CD14-positive monocyte (primary cell): ENCODE results near the gene SCP2. TPM values are rescaled to one million over a fixed set of nuclear protein-coding genes. Genes with fewer than 3 reads are reported as not detected.

Experiments
- DNase-seq, 3 donors: peaks; one replicate each; pipeline ENCODE4 v3.0.0-alpha.2; 2011 to 2022
- H2AFZ ChIP-seq: 2 replicates; pipeline ENCODE4 v1.6.0; 2012; ENCODE audit warnings: mild to moderate bottlenecking, low read depth, low read length, inconsistent platforms; ENCODE audit not compliant: insufficient read depth, poor library complexity, severe bottlenecking
- H3K27ac ChIP-seq, 2 donors: 1 replicate in 1 of 2; 2 replicates in 1 of 2; pipeline ENCODE4 v1.5.1; 2012 to 2013; ENCODE audit warnings: low read length in 2 of 2, control low read depth in 1 of 2, inconsistent platforms in 1 of 2, low read depth in 1 of 2, mild to moderate bottlenecking in 1 of 2
- H3K27me3 ChIP-seq, 2 donors: one replicate each; pipeline versions ENCODE4 v1.6.0 to v1.6.1; 2011 to 2013; ENCODE audit warnings: low read length in 2 of 2; ENCODE audit not compliant: control insufficient read depth in 2 of 2, insufficient read depth in 2 of 2
- H3K36me3 ChIP-seq, 2 donors: replicated peaks in 1 of 2; 1 replicate in 1 of 2; 2 replicates in 1 of 2; pipeline versions ENCODE4 v1.5.1 to v1.6.1; 2012 to 2013; ENCODE audit warnings: low read length in 2 of 2, control low read depth in 1 of 2, inconsistent platforms in 1 of 2, mild to moderate bottlenecking in 1 of 2; ENCODE audit not compliant: insufficient read depth in 2 of 2, control insufficient read depth in 1 of 2
- H3K4me1 ChIP-seq, 2 donors: 1 replicate in 1 of 2; 2 replicates in 1 of 2; pipeline versions ENCODE4 v1.5.1 to v1.6.1; 2012 to 2013; ENCODE audit warnings: low read length in 2 of 2, control low read depth in 1 of 2, inconsistent platforms in 1 of 2, mild to moderate bottlenecking in 1 of 2, moderate library complexity in 1 of 2; ENCODE audit not compliant: insufficient read depth in 2 of 2, control insufficient read depth in 1 of 2
- H3K4me2 ChIP-seq: replicated peaks from 2 replicates; pipeline ENCODE3; 2012; ENCODE audit warnings: low read length, moderate library complexity, mild to moderate bottlenecking; ENCODE audit not compliant: poor library complexity, severe bottlenecking; ENCODE audit errors: extremely low read depth
- H3K4me3 ChIP-seq, 3 experiments: fragments of 200-600 bp in 1 of 3; sonication (generic) in 1 of 3; replicated peaks in 1 of 3; 1 replicate in 2 of 3; 2 replicates in 1 of 3; pipeline ENCODE4 v1.5.1; 2011 to 2013; ENCODE audit warnings: low read length in 3 of 3, mild to moderate bottlenecking in 3 of 3, control low read depth in 2 of 3, low read depth in 2 of 3, inconsistent platforms in 1 of 3, moderate library complexity in 1 of 3
- H3K79me2 ChIP-seq: 2 replicates; pipeline ENCODE4 v1.6.0; 2012; ENCODE audit warnings: mild to moderate bottlenecking, control low read depth, inconsistent platforms, low read length, moderate library complexity; ENCODE audit not compliant: insufficient read depth
- H3K9ac ChIP-seq: 2 replicates; pipeline ENCODE4 v1.6.0; 2017; ENCODE audit warnings: low read length, mild to moderate bottlenecking; ENCODE audit not compliant: insufficient read depth, poor library complexity, severe bottlenecking
- H3K9me3 ChIP-seq, 2 donors: replicated peaks in 1 of 2; 1 replicate in 1 of 2; 2 replicates in 1 of 2; pipeline versions ENCODE4 v1.5.1 to v1.6.1; 2012 to 2013; ENCODE audit warnings: low read length in 2 of 2, control low read depth in 1 of 2; ENCODE audit not compliant: control insufficient read depth in 1 of 2, insufficient read depth in 1 of 2
- H4K20me1 ChIP-seq: 2 replicates; pipeline ENCODE4 v1.6.0; 2012; ENCODE audit warnings: mild to moderate bottlenecking, low read length, control low read depth, moderate library complexity; ENCODE audit not compliant: insufficient read depth
- H3K27ac Mint-ChIP-seq, 7 donors: one replicate each; pipeline ENCODE4 v1.8.0; 2020; ENCODE audit warnings: mild to moderate bottlenecking in 7 of 7, mixed read lengths in 7 of 7, moderate library complexity in 6 of 7, inconsistent platforms in 2 of 7
- H3K27me3 Mint-ChIP-seq, 3 donors: one replicate each; pipeline ENCODE4 v1.8.0; 2021 to 2022; ENCODE audit warnings: low read depth in 3 of 3, mild to moderate bottlenecking in 3 of 3, mixed read lengths in 3 of 3, moderate library complexity in 3 of 3, inconsistent platforms in 1 of 3
- H3K36me3 Mint-ChIP-seq, 2 donors: one replicate each; pipeline ENCODE4 v1.8.0; 2020; ENCODE audit warnings: mixed read lengths in 2 of 2, inconsistent platforms in 1 of 2, mild to moderate bottlenecking in 1 of 2
- H3K4me1 Mint-ChIP-seq: one replicate; pipeline ENCODE4 v1.8.0; 2020; ENCODE audit warnings: mild to moderate bottlenecking, mixed read lengths
- H3K4me3 Mint-ChIP-seq, 2 donors: one replicate each; pipeline ENCODE4 v1.8.0; 2020; ENCODE audit warnings: mild to moderate bottlenecking in 2 of 2, mixed read lengths in 2 of 2, moderate library complexity in 1 of 2
- H3K9me3 Mint-ChIP-seq, 7 donors: one replicate each; pipeline ENCODE4 v1.8.0; 2020 to 2022; ENCODE audit warnings: mixed read lengths in 7 of 7, mild to moderate bottlenecking in 6 of 7, moderate library complexity in 6 of 7, inconsistent platforms in 2 of 7
- CTCF ChIP-seq: fragments of 200-600 bp; IDR thresholded peaks from one replicate; pipeline ENCODE4 v1.8.0; 2022; ENCODE audit warnings: antibody characterized with exemption, mild to moderate bottlenecking
- WGBS: methylation state at CpG from one replicate; pipeline ENCODE4 v1.1.5; 2013; ENCODE audit warnings: missing lambda C conversion rate; ENCODE audit not compliant: insufficient coverage; 5-methylcytosine and 5-hydroxymethylcytosine counted together
- intact Hi-C, 2 donors: fragments of 100-400 bp; cut with micrococcal nuclease; formaldehyde crosslinking; loops; one replicate each; pipeline versions ENCODE4 v1.15.0 to v1.15.1; 2023
- polyA plus RNA-seq, 3 donors: library from polyadenylated mRNA; depleted of rRNA in 1 of 3; unstranded in 2 of 3; stranded (reverse) in 1 of 3; fragments of 300-500 nt in 2 of 3; fragments of >200 nt in 1 of 3; fragmentation: Illumina TruSeq in 2 of 3; gene quantifications; 1 replicate in 2 of 3; 2 replicates in 1 of 3; pipeline ENCODE4 v1.2.3, GENCODE V29; 2012 to 2021

The SCP2 gene
- polyA plus RNA-seq, 3 donors: 56.3 to 197 (median 156) TPM

- H3K4me2 ChIP-seq: no peak overlapping the region
- intact Hi-C loops: no loop called here
- DNase-seq: no peak
- H3K27ac ChIP-seq: no peak overlapping the region
- H3K4me1 Mint-ChIP-seq: no peaks in the 10 kb centered on the region
- H4K20me1 ChIP-seq: no peaks in the 10 kb centered on the region
- H3K27ac Mint-ChIP-seq: no peak overlapping the region
- H3K9me3 Mint-ChIP-seq: no peaks in the 10 kb centered on the region
- no peaks in the 10 kb centered on the region for H3K9me3 ChIP-seq
- H3K4me3 ChIP-seq: no peak overlapping the region
- no peaks in the 10 kb centered on the region for H3K4me1 ChIP-seq
- no peak for TF ChIP-seq CTCF
- H3K4me3 Mint-ChIP-seq: no peak overlapping the region
- H3K27me3 Mint-ChIP-seq: peaks cover 0 to 7% (median 2%) of the 10 kb centered on the region in 3 donors
- H3K36me3 ChIP-seq: no peaks in the 10 kb centered on the region
- 0% methylated on average over 1 of the region's 3 CpGs for WGBS
- H3K9ac ChIP-seq: no peak overlapping the region
- no peaks in the 10 kb centered on the region for H3K27me3 ChIP-seq
- no peaks in the 10 kb centered on the region for H3K79me2 ChIP-seq
- H2AFZ ChIP-seq: no peak overlapping the region
- H3K36me3 Mint-ChIP-seq: no peaks in the 10 kb centered on the region
Measured at GRCh38 chr1:53080041-53080440, 153.0 kb downstream of the SCP2 start.

- intact Hi-C loops: no loop called here
- Mint-ChIP-seq H3K27ac (peak overlapping the region in 1 of 7 donors; percentile 25), H3K4me3 (no peak overlapping the region), H3K4me1 (no peaks in the 10 kb centered on the region), H3K27me3 (peaks cover 0 to 7% (median 2%) of the 10 kb centered on the region in 3 donors), H3K9me3 (no peaks in the 10 kb centered on the region), H3K36me3 (no peaks in the 10 kb centered on the region)
- H3K4me1 ChIP-seq: no peaks in the 10 kb centered on the region
- no peaks in the 10 kb centered on the region for H4K20me1 ChIP-seq
- H3K4me3 ChIP-seq: no peak overlapping the region
- H3K9me3 ChIP-seq: no peaks in the 10 kb centered on the region
- no peak overlapping the region for H3K9ac ChIP-seq
- 93% methylated on average over 15 of the region's 15 CpGs for WGBS
- no peak for DNase-seq
- no peak overlapping the region for H3K4me2 ChIP-seq
- H3K27me3 ChIP-seq: no peaks in the 10 kb centered on the region
- TF ChIP-seq CTCF: no peak
- no peak overlapping the region for H2AFZ ChIP-seq
- no peaks in the 10 kb centered on the region for H3K79me2 ChIP-seq
- H3K27ac ChIP-seq: no peak overlapping the region
- H3K36me3 ChIP-seq: no peaks in the 10 kb centered on the region
Measured at GRCh38 chr1:53080769-53081168, 153.7 kb downstream of the SCP2 start.
